ENCODE results near the gene SIPA1L2. TPM values are rescaled to one million over a fixed set of nuclear protein-coding genes. Genes with fewer than 3 reads are reported as not detected.

The SIPA1L2 gene
- total and polyA plus RNA-seq, 2 experiments from 2014 or later: 4.1 to 17.0 TPM

- ATAC-seq (no peak), DNase-seq (ENCODE audit: low spot score) (no peak)
- Histone ChIP-seq H3K36me3 (ENCODE audit: insufficient read depth) (no peaks in the 10 kb centered on the region), H2AFZ (no peak overlapping the region), H3K27me3 (ENCODE audit: insufficient read depth) (no peaks in the 10 kb centered on the region), H4K20me1 (replicated peaks; ENCODE audit: insufficient read depth) (no peaks in the 10 kb centered on the region; the same call in none of the 2 replicates), H3K4me3 (no peak overlapping the region), H3K4me2 (no peak overlapping the region), H3F3A (replicated peaks; ENCODE audit: low read depth) (no peaks in the 10 kb centered on the region), H3K27ac (ENCODE audit: low read depth) (no peak overlapping the region), H3K79me2 (replicated peaks; ENCODE audit: insufficient read depth) (no peaks in the 10 kb centered on the region), H3K9me2 (ENCODE audit: insufficient read depth) (no peaks in the 10 kb centered on the region), H3K4me1 (ENCODE audit: insufficient read depth) (peaks cover 8% of the 10 kb centered on the region; the same call in 1 of the 2 replicates)
- Mint-ChIP-seq H3K36me3 (ENCODE audit: low read depth) (no peaks in the 10 kb centered on the region), H3K4me1 (peaks cover 11% of the 10 kb centered on the region), H3K27me3 (ENCODE audit: insufficient read depth, low read depth, poor library complexity) (peaks cover 2% of the 10 kb centered on the region), H3K9me3 (no peaks in the 10 kb centered on the region), H3K27ac (no peak overlapping the region), H3K4me3 (no peak overlapping the region)
- no peak for TF ChIP-seq STAT1 (IDR thresholded peaks at IDR 0.05; ENCODE audit: unreplicated experiment)
- no peak for TF ChIP-seq NANOG (IDR thresholded peaks at IDR 0.05; ENCODE audit: borderline replicate concordance)
- no peak for TF ChIP-seq CREB1 (CRISPR knock-in tag; IDR thresholded peaks at IDR 0.05; ENCODE audit: low read depth)
- TF ChIP-seq ZNF462 (CRISPR knock-in tag; IDR thresholded peaks at IDR 0.05): no peak
- no peak for TF ChIP-seq CTCF (conservative IDR thresholded peaks at IDR 0.05; ENCODE audit: low read depth in 2 of 2)
- no peak for TF ChIP-seq ZNF114 (CRISPR knock-in tag; IDR thresholded peaks at IDR 0.05)
- no peak for TF ChIP-seq EZH2 (IDR thresholded peaks at IDR 0.05; ENCODE audit: low read depth, unreplicated experiment)
- TF ChIP-seq EZH2phosphoT487 (IDR thresholded peaks at IDR 0.05; ENCODE audit: unreplicated experiment): no peak
- TF ChIP-seq REST (IDR thresholded peaks at IDR 0.05; ENCODE audit: unreplicated experiment): no peak
- no peak for TF ChIP-seq JUNB (IDR thresholded peaks at IDR 0.05; ENCODE audit: unreplicated experiment)
- TF ChIP-seq POLR2AphosphoS5 (IDR thresholded peaks at IDR 0.05; ENCODE audit: low read depth): no peak
- no peak for TF ChIP-seq ETS1 (IDR thresholded peaks at IDR 0.05)
- no peak for TF ChIP-seq ZNF331 (CRISPR knock-in tag; IDR thresholded peaks at IDR 0.05; ENCODE audit: low read depth)
These were observed 43.3 kb downstream of the SIPA1L2 start for GRCh38 chr1:232586679-232587078.

Measured in GM23338 (cell line).